ENCODE results near the gene AOC1. TPM values are rescaled to one million over a fixed set of nuclear protein-coding genes. Genes with fewer than 3 reads are reported as not detected.

Gene AOC1
- total RNA-seq, 2 donors from 2014 or later = not detected

- Histone ChIP-seq H3K4me3 (no peak overlapping the region), H3K27me3 (replicated peaks; ENCODE audit: insufficient read depth) (no peaks in the 10 kb centered on the region), H3K36me3 (no peaks in the 10 kb centered on the region), H3K27ac (no peak overlapping the region), H3K4me1 (ENCODE audit: control insufficient read depth in 1 of 2, low read depth in 2 of 2) (no peaks in the 10 kb centered on the region), H3K9me3 (no peaks in the 10 kb centered on the region)
- ATAC-seq (ENCODE audit: insufficient number of reproducible peaks, low FRiP score, low read depth) (no peak), DNase-seq (ENCODE audit: low spot score) (no peak)
- TF ChIP-seq CTCF (IDR thresholded peaks at IDR 0.05) = no peak
Measured at GRCh38 chr7:150826061-150826849, 26.1 kb upstream of the AOC1 start.

GRCh38 chr7:150828384-150828783, 23.9 kb upstream of the AOC1 start:
- H3K27ac ChIP-seq = no peak overlapping the region
- H3K27me3 ChIP-seq (replicated peaks; ENCODE audit: insufficient read depth) = no peaks in the 10 kb centered on the region
- H3K9me3 ChIP-seq = no peaks in the 10 kb centered on the region
- H3K4me1 ChIP-seq (ENCODE audit: control insufficient read depth in 1 of 2, low read depth in 2 of 2) = no peaks in the 10 kb centered on the region
- no peak overlapping the region for H3K4me3 ChIP-seq
- H3K36me3 ChIP-seq = no peaks in the 10 kb centered on the region
- ATAC-seq (ENCODE audit: insufficient number of reproducible peaks, low FRiP score, low read depth) (no peak), DNase-seq (ENCODE audit: low spot score) (no peak)
- TF ChIP-seq CTCF (IDR thresholded peaks at IDR 0.05) = no peak

GRCh38 chr7:150829426-150829825, 22.9 kb upstream of the AOC1 start:
- Histone ChIP-seq H3K27ac (no peak overlapping the region), H3K36me3 (no peaks in the 10 kb centered on the region), H3K27me3 (replicated peaks; ENCODE audit: insufficient read depth) (no peaks in the 10 kb centered on the region), H3K9me3 (no peaks in the 10 kb centered on the region), H3K4me1 (ENCODE audit: control insufficient read depth in 1 of 2, low read depth in 2 of 2) (no peaks in the 10 kb centered on the region), H3K4me3 (no peak overlapping the region)
- TF ChIP-seq CTCF (IDR thresholded peaks at IDR 0.05) = no peak
- no peak for DNase-seq (ENCODE audit: low spot score)
- ATAC-seq (ENCODE audit: insufficient number of reproducible peaks, low FRiP score, low read depth) = no peak

GRCh38 chr7:150830937-150831336, 21.4 kb upstream of the AOC1 start:
- no peak overlapping the region for H3K4me3 ChIP-seq
- ATAC-seq (ENCODE audit: insufficient number of reproducible peaks, low FRiP score, low read depth) (no peak), DNase-seq (ENCODE audit: low spot score) (no peak)
- H3K36me3 ChIP-seq = no peaks in the 10 kb centered on the region
- no peak overlapping the region for H3K27ac ChIP-seq
- no peaks in the 10 kb centered on the region for H3K4me1 ChIP-seq (ENCODE audit: control insufficient read depth in 1 of 2, low read depth in 2 of 2)
- TF ChIP-seq CTCF (IDR thresholded peaks at IDR 0.05) = no peak
- no peaks in the 10 kb centered on the region for H3K9me3 ChIP-seq
- no peaks in the 10 kb centered on the region for H3K27me3 ChIP-seq (replicated peaks; ENCODE audit: insufficient read depth)

- Histone ChIP-seq H3K4me3 (no peak overlapping the region), H3K4me1 (ENCODE audit: control insufficient read depth in 1 of 2, low read depth in 2 of 2) (no peaks in the 10 kb centered on the region), H3K9me3 (no peaks in the 10 kb centered on the region), H3K27ac (no peak overlapping the region), H3K27me3 (replicated peaks; ENCODE audit: insufficient read depth) (no peaks in the 10 kb centered on the region), H3K36me3 (no peaks in the 10 kb centered on the region)
- no peak for TF ChIP-seq CTCF (IDR thresholded peaks at IDR 0.05)
- DNase-seq (ENCODE audit: low spot score) = no peak
- ATAC-seq (ENCODE audit: insufficient number of reproducible peaks, low FRiP score, low read depth) = no peak
Measured at GRCh38 chr7:150831851-150832250, 20.5 kb upstream of the AOC1 start.

All from thoracic aorta (tissue), 2 donors.